CD14-positive monocyte (primary cell): ENCODE data around the gene PSG4. TPM values are rescaled to one million over a fixed set of nuclear protein-coding genes. Genes with fewer than 3 reads are reported as not detected.
"Not testable (repeated sequence)": the region's sequence is repeated elsewhere in the genome, so short reads cannot be mapped to it uniquely, and the experiment has no call there.

Source experiments
- DNase-seq, 3 donors: peaks; one replicate each; pipeline ENCODE4 v3.0.0-alpha.2; 2011 to 2022
- H2AFZ ChIP-seq: 2 replicates; pipeline ENCODE4 v1.6.0; 2012; ENCODE audit warnings: mild to moderate bottlenecking, low read depth, low read length, inconsistent platforms; ENCODE audit not compliant: insufficient read depth, poor library complexity, severe bottlenecking
- H3K27ac ChIP-seq, 2 donors: 1 replicate in 1 of 2; 2 replicates in 1 of 2; pipeline ENCODE4 v1.5.1; 2012 to 2013; ENCODE audit warnings: low read length in 2 of 2, control low read depth in 1 of 2, inconsistent platforms in 1 of 2, low read depth in 1 of 2, mild to moderate bottlenecking in 1 of 2
- H3K27me3 ChIP-seq, 2 donors: one replicate each; pipeline versions ENCODE4 v1.6.0 to v1.6.1; 2011 to 2013; ENCODE audit warnings: low read length in 2 of 2; ENCODE audit not compliant: control insufficient read depth in 2 of 2, insufficient read depth in 2 of 2
- H3K36me3 ChIP-seq, 2 donors: replicated peaks in 1 of 2; 1 replicate in 1 of 2; 2 replicates in 1 of 2; pipeline versions ENCODE4 v1.5.1 to v1.6.1; 2012 to 2013; ENCODE audit warnings: low read length in 2 of 2, control low read depth in 1 of 2, inconsistent platforms in 1 of 2, mild to moderate bottlenecking in 1 of 2; ENCODE audit not compliant: insufficient read depth in 2 of 2, control insufficient read depth in 1 of 2
- H3K4me1 ChIP-seq, 2 donors: 1 replicate in 1 of 2; 2 replicates in 1 of 2; pipeline versions ENCODE4 v1.5.1 to v1.6.1; 2012 to 2013; ENCODE audit warnings: low read length in 2 of 2, control low read depth in 1 of 2, inconsistent platforms in 1 of 2, mild to moderate bottlenecking in 1 of 2, moderate library complexity in 1 of 2; ENCODE audit not compliant: insufficient read depth in 2 of 2, control insufficient read depth in 1 of 2
- H3K4me2 ChIP-seq: replicated peaks from 2 replicates; pipeline ENCODE3; 2012; ENCODE audit warnings: low read length, moderate library complexity, mild to moderate bottlenecking; ENCODE audit not compliant: poor library complexity, severe bottlenecking; ENCODE audit errors: extremely low read depth
- H3K4me3 ChIP-seq, 3 experiments: fragments of 200-600 bp in 1 of 3; sonication (generic) in 1 of 3; replicated peaks in 1 of 3; 1 replicate in 2 of 3; 2 replicates in 1 of 3; pipeline ENCODE4 v1.5.1; 2011 to 2013; ENCODE audit warnings: low read length in 3 of 3, mild to moderate bottlenecking in 3 of 3, control low read depth in 2 of 3, low read depth in 2 of 3, inconsistent platforms in 1 of 3, moderate library complexity in 1 of 3
- H3K79me2 ChIP-seq: 2 replicates; pipeline ENCODE4 v1.6.0; 2012; ENCODE audit warnings: mild to moderate bottlenecking, control low read depth, inconsistent platforms, low read length, moderate library complexity; ENCODE audit not compliant: insufficient read depth
- H3K9ac ChIP-seq: 2 replicates; pipeline ENCODE4 v1.6.0; 2017; ENCODE audit warnings: low read length, mild to moderate bottlenecking; ENCODE audit not compliant: insufficient read depth, poor library complexity, severe bottlenecking
- H3K9me3 ChIP-seq, 2 donors: replicated peaks in 1 of 2; 1 replicate in 1 of 2; 2 replicates in 1 of 2; pipeline versions ENCODE4 v1.5.1 to v1.6.1; 2012 to 2013; ENCODE audit warnings: low read length in 2 of 2, control low read depth in 1 of 2; ENCODE audit not compliant: control insufficient read depth in 1 of 2, insufficient read depth in 1 of 2
- H4K20me1 ChIP-seq: 2 replicates; pipeline ENCODE4 v1.6.0; 2012; ENCODE audit warnings: mild to moderate bottlenecking, low read length, control low read depth, moderate library complexity; ENCODE audit not compliant: insufficient read depth
- H3K27ac Mint-ChIP-seq, 7 donors: one replicate each; pipeline ENCODE4 v1.8.0; 2020; ENCODE audit warnings: mild to moderate bottlenecking in 7 of 7, mixed read lengths in 7 of 7, moderate library complexity in 6 of 7, inconsistent platforms in 2 of 7
- H3K27me3 Mint-ChIP-seq, 3 donors: one replicate each; pipeline ENCODE4 v1.8.0; 2021 to 2022; ENCODE audit warnings: low read depth in 3 of 3, mild to moderate bottlenecking in 3 of 3, mixed read lengths in 3 of 3, moderate library complexity in 3 of 3, inconsistent platforms in 1 of 3
- H3K36me3 Mint-ChIP-seq, 2 donors: one replicate each; pipeline ENCODE4 v1.8.0; 2020; ENCODE audit warnings: mixed read lengths in 2 of 2, inconsistent platforms in 1 of 2, mild to moderate bottlenecking in 1 of 2
- H3K4me1 Mint-ChIP-seq: one replicate; pipeline ENCODE4 v1.8.0; 2020; ENCODE audit warnings: mild to moderate bottlenecking, mixed read lengths
- H3K4me3 Mint-ChIP-seq, 2 donors: one replicate each; pipeline ENCODE4 v1.8.0; 2020; ENCODE audit warnings: mild to moderate bottlenecking in 2 of 2, mixed read lengths in 2 of 2, moderate library complexity in 1 of 2
- H3K9me3 Mint-ChIP-seq, 7 donors: one replicate each; pipeline ENCODE4 v1.8.0; 2020 to 2022; ENCODE audit warnings: mixed read lengths in 7 of 7, mild to moderate bottlenecking in 6 of 7, moderate library complexity in 6 of 7, inconsistent platforms in 2 of 7
- WGBS: methylation state at CpG from one replicate; pipeline ENCODE4 v1.1.5; 2013; ENCODE audit warnings: missing lambda C conversion rate; ENCODE audit not compliant: insufficient coverage; 5-methylcytosine and 5-hydroxymethylcytosine counted together
- intact Hi-C, 2 donors: fragments of 100-400 bp; cut with micrococcal nuclease; formaldehyde crosslinking; loops; one replicate each; pipeline versions ENCODE4 v1.15.0 to v1.15.1; 2023
- polyA plus RNA-seq, 3 donors: library from polyadenylated mRNA; depleted of rRNA in 1 of 3; unstranded in 2 of 3; stranded (reverse) in 1 of 3; fragments of 300-500 nt in 2 of 3; fragments of >200 nt in 1 of 3; fragmentation: Illumina TruSeq in 2 of 3; gene quantifications; 1 replicate in 2 of 3; 2 replicates in 1 of 3; pipeline ENCODE4 v1.2.3, GENCODE V29; 2012 to 2021
- TF ChIP-seq, protein P1 (sequence below): fragments of 200-600 bp; IDR thresholded peaks from one replicate; pipeline ENCODE4 v1.8.0; 2022; ENCODE audit warnings: antibody characterized with exemption, mild to moderate bottlenecking

The PSG4 gene
- polyA plus RNA-seq, 3 donors, result not detected

- H4K20me1 ChIP-seq, H3K36me3 ChIP-seq, H3K27me3 ChIP-seq, intact Hi-C loops, H3K79me2 ChIP-seq, H3K4me1 Mint-ChIP-seq, H3K27me3 Mint-ChIP-seq, H3K9me3 Mint-ChIP-seq, H3K4me2 ChIP-seq, H3K36me3 Mint-ChIP-seq, H3K4me1 ChIP-seq, H3K9me3 ChIP-seq, H3K9ac ChIP-seq, H3K27ac ChIP-seq, H2AFZ ChIP-seq, DNase-seq, H3K4me3 ChIP-seq, H3K4me3 Mint-ChIP-seq: not testable (repeated sequence)
- WGBS, result 30% methylated on average over 3 of the region's 5 CpGs
- peak overlapping the region in 1 of 7 donors; percentile 46 for H3K27ac Mint-ChIP-seq
- TF ChIP-seq, protein P1, sequence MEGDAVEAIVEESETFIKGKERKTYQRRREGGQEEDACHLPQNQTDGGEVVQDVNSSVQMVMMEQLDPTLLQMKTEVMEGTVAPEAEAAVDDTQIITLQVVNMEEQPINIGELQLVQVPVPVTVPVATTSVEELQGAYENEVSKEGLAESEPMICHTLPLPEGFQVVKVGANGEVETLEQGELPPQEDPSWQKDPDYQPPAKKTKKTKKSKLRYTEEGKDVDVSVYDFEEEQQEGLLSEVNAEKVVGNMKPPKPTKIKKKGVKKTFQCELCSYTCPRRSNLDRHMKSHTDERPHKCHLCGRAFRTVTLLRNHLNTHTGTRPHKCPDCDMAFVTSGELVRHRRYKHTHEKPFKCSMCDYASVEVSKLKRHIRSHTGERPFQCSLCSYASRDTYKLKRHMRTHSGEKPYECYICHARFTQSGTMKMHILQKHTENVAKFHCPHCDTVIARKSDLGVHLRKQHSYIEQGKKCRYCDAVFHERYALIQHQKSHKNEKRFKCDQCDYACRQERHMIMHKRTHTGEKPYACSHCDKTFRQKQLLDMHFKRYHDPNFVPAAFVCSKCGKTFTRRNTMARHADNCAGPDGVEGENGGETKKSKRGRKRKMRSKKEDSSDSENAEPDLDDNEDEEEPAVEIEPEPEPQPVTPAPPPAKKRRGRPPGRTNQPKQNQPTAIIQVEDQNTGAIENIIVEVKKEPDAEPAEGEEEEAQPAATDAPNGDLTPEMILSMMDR, result peak; percentile 16
Measured at GRCh38 chr19:43198686-43199419, 6.6 kb downstream of the PSG4 start.

DNA sequence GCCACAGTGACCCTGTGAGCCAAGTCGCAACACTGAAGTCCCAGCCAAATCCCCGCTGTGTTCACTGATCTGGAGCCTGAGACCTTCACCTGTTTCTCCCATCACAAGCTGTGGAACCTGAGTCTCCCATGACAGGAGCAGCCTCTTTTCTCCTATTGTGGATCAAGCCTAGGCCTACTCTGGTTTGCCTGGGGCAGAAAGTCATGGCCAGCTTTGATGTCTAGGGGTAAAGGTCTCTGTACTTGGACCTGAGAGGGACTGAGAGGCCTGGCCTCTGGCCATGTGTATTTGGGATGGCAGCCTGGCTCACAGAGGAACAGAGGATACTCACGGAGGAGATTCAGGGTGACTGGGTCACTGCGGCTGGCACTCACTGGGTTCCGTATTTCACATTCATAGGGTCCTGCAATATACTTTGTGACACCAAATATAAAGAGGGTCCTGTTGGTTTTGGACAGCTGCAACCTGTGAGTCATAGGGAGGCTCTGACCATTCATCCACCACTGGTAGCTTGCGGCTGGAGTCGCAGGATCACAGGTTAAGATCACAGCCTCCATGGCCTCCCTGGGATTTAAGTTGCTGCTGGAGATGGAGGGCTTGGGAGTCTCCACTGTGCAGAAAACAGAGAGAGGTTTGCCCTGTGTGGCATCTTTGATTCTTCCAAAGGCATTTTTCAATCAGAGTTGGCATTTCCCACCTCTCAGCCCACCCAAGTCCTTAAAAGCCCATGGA is 7.6 kb downstream of the PSG4 start:
- H3K4me3 Mint-ChIP-seq, H4K20me1 ChIP-seq, H3K36me3 ChIP-seq, H3K27me3 Mint-ChIP-seq, H3K4me1 Mint-ChIP-seq, H3K9ac ChIP-seq, H3K4me2 ChIP-seq, H3K9me3 ChIP-seq, H2AFZ ChIP-seq, H3K9me3 Mint-ChIP-seq, H3K4me3 ChIP-seq, DNase-seq, H3K36me3 Mint-ChIP-seq, H3K27ac Mint-ChIP-seq, intact Hi-C loops, H3K4me1 ChIP-seq, H3K27ac ChIP-seq, H3K27me3 ChIP-seq, H3K79me2 ChIP-seq: not testable (repeated sequence)
- 100% methylated on average over 4 of the region's 7 CpGs for WGBS

DNA sequence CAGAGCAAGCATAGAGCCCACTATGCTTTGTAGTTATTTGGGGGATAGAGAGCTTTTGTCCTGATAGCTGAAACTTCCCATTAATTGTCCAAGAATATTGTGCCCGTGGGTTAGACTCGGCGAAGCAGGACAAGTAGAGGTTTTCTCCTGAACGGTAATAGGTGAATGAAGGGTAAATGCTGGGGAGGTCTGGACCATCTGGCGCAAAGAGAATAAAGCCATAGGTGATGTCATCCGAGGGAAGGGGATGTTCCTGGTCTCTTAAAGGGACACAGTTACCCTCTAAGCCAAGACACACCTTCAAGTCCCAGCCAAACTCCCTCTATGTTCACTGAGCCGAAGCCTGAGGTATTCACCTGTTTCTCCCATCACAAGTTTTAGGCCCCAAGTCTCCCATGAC is 11.0 kb downstream of the PSG4 start:
- DNase-seq, H2AFZ ChIP-seq, H3K27ac Mint-ChIP-seq, H3K79me2 ChIP-seq, H3K36me3 ChIP-seq, H3K27me3 Mint-ChIP-seq, H3K4me1 ChIP-seq, H3K27me3 ChIP-seq, H3K9me3 Mint-ChIP-seq, H4K20me1 ChIP-seq, H3K4me3 Mint-ChIP-seq, H3K4me1 Mint-ChIP-seq, intact Hi-C loops, H3K27ac ChIP-seq, H3K4me2 ChIP-seq, H3K9me3 ChIP-seq, H3K36me3 Mint-ChIP-seq, H3K9ac ChIP-seq, H3K4me3 ChIP-seq: not testable (repeated sequence)
- no CpG with 5 or more reads among the region's 7 CpGs for WGBS
